DOHH2 (cell line): ENCODE results near the gene PDE4D.

Source experiments
- H3F3A ChIP-seq: fragments of 200-600 bp; sonication (generic), shearing (Covaris generic); 2 replicates; pipeline ENCODE4 v1.6.0; 2016; ENCODE audit warnings: antibody characterized with exemption, mild to moderate bottlenecking; ENCODE audit not compliant: control insufficient read depth, insufficient read depth
- H3K27ac ChIP-seq: fragments of 200-600 bp; sonication (generic); 2 replicates; pipeline ENCODE4 v1.5.1; 2014; ENCODE audit warnings: low read depth, mild to moderate bottlenecking, low read length, moderate library complexity
- H3K27me3 ChIP-seq: fragments of 200-600 bp; sonication (generic); 2 replicates; pipeline ENCODE4 v1.6.1; 2014; ENCODE audit warnings: mild to moderate bottlenecking, low read length, mixed read lengths; ENCODE audit not compliant: control insufficient read depth
- H3K36me3 ChIP-seq: fragments of 200-600 bp; sonication (generic); 2 replicates; pipeline ENCODE4 v1.6.1; 2014; ENCODE audit warnings: mild to moderate bottlenecking, low read length, moderate library complexity, mixed read lengths; ENCODE audit not compliant: control insufficient read depth
- H3K4me1 ChIP-seq: fragments of 200-600 bp; sonication (generic); 2 replicates; pipeline ENCODE4 v1.6.1; 2014; ENCODE audit warnings: mild to moderate bottlenecking, low read length, mixed read lengths; ENCODE audit not compliant: control insufficient read depth
- H3K4me2 ChIP-seq: fragments of 200-600 bp; sonication (generic); 2 replicates; pipeline ENCODE4 v1.6.0; 2014; ENCODE audit warnings: mild to moderate bottlenecking, low read length, moderate library complexity
- H3K4me3 ChIP-seq: fragments of 200-600 bp; sonication (generic); 2 replicates; pipeline ENCODE4 v1.5.1; 2014; ENCODE audit warnings: mild to moderate bottlenecking, low read length, mixed read lengths
- H3K79me2 ChIP-seq: fragments of 200-600 bp; sonication (generic); 2 replicates; pipeline ENCODE4 v1.6.1; 2014; ENCODE audit warnings: mild to moderate bottlenecking, low read length, mixed read lengths; ENCODE audit not compliant: control insufficient read depth
- H3K9me2 ChIP-seq: fragments of 200-600 bp; sonication (generic); replicated peaks from 2 replicates; pipeline ENCODE4 v1.6.1; 2014; ENCODE audit warnings: mild to moderate bottlenecking, low read length, mixed read lengths; ENCODE audit not compliant: control insufficient read depth
- H3K9me3 ChIP-seq: fragments of 200-600 bp; sonication (generic); 2 replicates; pipeline ENCODE4 v1.6.1; 2014; ENCODE audit warnings: antibody characterized with exemption, low read length, mixed read lengths; ENCODE audit not compliant: control insufficient read depth, insufficient read depth
- H4K20me1 ChIP-seq: fragments of 200-600 bp; sonication (generic); 2 replicates; pipeline ENCODE4 v1.6.0; 2014; ENCODE audit warnings: low read depth, mild to moderate bottlenecking, antibody characterized with exemption, low read length, moderate library complexity; ENCODE audit not compliant: control insufficient read depth, insufficient read depth
- CTCF ChIP-seq: fragments of 200-600 bp; sonication (generic); IDR thresholded peaks from one replicate; pipeline ENCODE4 v1.5.1; 2014; ENCODE audit warnings: antibody characterized with exemption, mild to moderate bottlenecking, low read depth, low read length; ENCODE audit not compliant: poor library complexity, severe bottlenecking
- EZH2phosphoT487 ChIP-seq: fragments of 200-600 bp; sonication (generic); IDR thresholded peaks from 2 replicates; pipeline ENCODE4 v1.6.1; 2017; ENCODE audit warnings: borderline replicate concordance, mild to moderate bottlenecking, antibody characterized with exemption, low read length, moderate library complexity, mixed read lengths

Gene PDE4D

GRCh38 chr5:59016925-59017324 lies 876.6 kb downstream of the PDE4D start:
- Histone ChIP-seq H3K27me3 (no peaks in the 10 kb centered on the region), H3K4me3 (no peak overlapping the region)

GRCh38 chr5:59008816-59009473 lies 884.6 kb downstream of the PDE4D start:
- peaks cover 3% of the 10 kb centered on the region; the same call in 1 of the 2 replicates for H4K20me1 ChIP-seq
- H3K4me2 ChIP-seq, result no peak overlapping the region
- H3K27ac ChIP-seq, result no peak overlapping the region
- no peaks in the 10 kb centered on the region for H3K9me3 ChIP-seq
- no peaks in the 10 kb centered on the region for H3K79me2 ChIP-seq
- H3K36me3 ChIP-seq, result no peaks in the 10 kb centered on the region
- H3K4me3 ChIP-seq, result no peak overlapping the region
- H3F3A ChIP-seq, result no peaks in the 10 kb centered on the region
- H3K4me1 ChIP-seq, result no peaks in the 10 kb centered on the region; the same call in 1 of the 2 replicates
- no peak for TF ChIP-seq EZH2phosphoT487
- TF ChIP-seq CTCF, result no peak
- H3K9me2 ChIP-seq, result no peaks in the 10 kb centered on the region
- H3K27me3 ChIP-seq, result no peaks in the 10 kb centered on the region

More at GRCh38 chr5:59016925-59017324, 876.6 kb downstream of the PDE4D start:
- no peaks in the 10 kb centered on the region for H4K20me1 ChIP-seq
- H3K9me3 ChIP-seq, result no peaks in the 10 kb centered on the region
- no peaks in the 10 kb centered on the region for H3K9me2 ChIP-seq
- no peaks in the 10 kb centered on the region for H3K4me1 ChIP-seq
- H3K36me3 ChIP-seq, result 0 out of 2 replicates have a peak, but pooled peaks cover 6% of the 10 kb centered on the region
- no peak overlapping the region for H3K27ac ChIP-seq
- TF ChIP-seq EZH2phosphoT487 (no peak), CTCF (no peak)
- H3K79me2 ChIP-seq, result no peaks in the 10 kb centered on the region
- no peak overlapping the region for H3K4me2 ChIP-seq
- H3F3A ChIP-seq, result no peaks in the 10 kb centered on the region

- Histone ChIP-seq H3K4me1 (no peaks in the 10 kb centered on the region; the same call in 1 of the 2 replicates), H3K27ac (no peak overlapping the region), H3K9me2 (no peaks in the 10 kb centered on the region), H3K4me2 (no peak overlapping the region), H3K27me3 (no peaks in the 10 kb centered on the region), H3K36me3 (no peaks in the 10 kb centered on the region), H3K9me3 (no peaks in the 10 kb centered on the region), H4K20me1 (peaks cover 3% of the 10 kb centered on the region; the same call in 1 of the 2 replicates), H3K4me3 (no peak overlapping the region), H3K79me2 (peaks cover 3% of the 10 kb centered on the region; the same call in 1 of the 2 replicates), H3F3A (no peaks in the 10 kb centered on the region)
- TF ChIP-seq CTCF, result peak; percentile 48
- TF ChIP-seq EZH2phosphoT487, result no peak
These were observed 886.0 kb downstream of the PDE4D start for GRCh38 chr5:59007460-59008063.
